GM23338 (cell line): Measurements from ENCODE around the gene ADAM8. TPM values are rescaled to one million over a fixed set of nuclear protein-coding genes. Genes with fewer than 3 reads are reported as not detected.

Source experiments
- ATAC-seq: fragments of 200-7000 bp; cut with Tn5 transposase; 3 replicates; pipeline ENCODE4 v1.9.1; 2020
- DNase-seq: peaks from one replicate; pipeline ENCODE4 v3.0.0-alpha.2; 2015; ENCODE audit warnings: low spot score
- H2AFZ ChIP-seq: fragments of 200-600 bp; sonication (generic); 2 replicates; pipeline ENCODE4 v1.8.0; 2016; ENCODE audit warnings: antibody characterized with exemption, mild to moderate bottlenecking, moderate library complexity
- H3F3A ChIP-seq: fragments of 200-600 bp; sonication (generic); replicated peaks from 2 replicates; pipeline ENCODE4 v1.8.0; 2017; ENCODE audit warnings: antibody characterized with exemption, mixed run types, low read depth
- H3K27ac ChIP-seq: fragments of 200-600 bp; sonication (generic); 2 replicates; pipeline ENCODE4 v1.6.1; 2016; ENCODE audit warnings: low read depth
- H3K27me3 ChIP-seq: fragments of 200-600 bp; sonication (generic); 2 replicates; pipeline ENCODE4 v1.8.0; 2016; ENCODE audit warnings: mild to moderate bottlenecking, mixed run types, moderate library complexity; ENCODE audit not compliant: insufficient read depth
- H3K36me3 ChIP-seq: fragments of 200-600 bp; sonication (generic); 2 replicates; pipeline ENCODE4 v1.8.0; 2016; ENCODE audit warnings: mild to moderate bottlenecking; ENCODE audit not compliant: insufficient read depth
- H3K4me1 ChIP-seq: fragments of 200-600 bp; sonication (generic); 2 replicates; pipeline ENCODE4 v1.8.0; 2016; ENCODE audit warnings: mild to moderate bottlenecking, moderate library complexity; ENCODE audit not compliant: insufficient read depth
- H3K4me2 ChIP-seq: fragments of 200-600 bp; sonication (generic); 2 replicates; pipeline ENCODE4 v1.7.1; 2017; ENCODE audit warnings: mixed run types
- H3K4me3 ChIP-seq: fragments of 200-600 bp; sonication (generic); 2 replicates; pipeline ENCODE4 v1.6.1; 2016; ENCODE audit warnings: mixed run types
- H3K79me2 ChIP-seq: fragments of 200-600 bp; sonication (generic); replicated peaks from 2 replicates; pipeline ENCODE4 v1.8.0; 2017; ENCODE audit warnings: mild to moderate bottlenecking; ENCODE audit not compliant: insufficient read depth
- H3K9me2 ChIP-seq: fragments of 200-600 bp; sonication (generic); 2 replicates; pipeline ENCODE4 v1.8.0; 2017; ENCODE audit not compliant: insufficient read depth
- H4K20me1 ChIP-seq: fragments of 200-600 bp; sonication (generic); replicated peaks from 2 replicates; pipeline ENCODE4 v1.8.0; 2017; ENCODE audit warnings: mild to moderate bottlenecking; ENCODE audit not compliant: insufficient read depth
- H3K27ac Mint-ChIP-seq: 2 replicates; pipeline ENCODE4 v1.8.0; 2020; ENCODE audit warnings: inconsistent platforms, mild to moderate bottlenecking, moderate library complexity, mixed read lengths
- H3K27me3 Mint-ChIP-seq: 3 replicates; pipeline ENCODE4 v1.8.0; 2022; ENCODE audit warnings: low read depth, mild to moderate bottlenecking, moderate library complexity, mixed read lengths, inconsistent platforms; ENCODE audit not compliant: insufficient read depth, poor library complexity
- H3K36me3 Mint-ChIP-seq: 3 replicates; pipeline ENCODE4 v1.8.0; 2021; ENCODE audit warnings: low read depth, mild to moderate bottlenecking, inconsistent platforms, moderate library complexity, mixed read lengths
- H3K4me1 Mint-ChIP-seq: 3 replicates; pipeline ENCODE4 v1.8.0; 2020; ENCODE audit warnings: mild to moderate bottlenecking, inconsistent platforms, mixed read lengths
- H3K4me3 Mint-ChIP-seq: 3 replicates; pipeline ENCODE4 v1.8.0; 2021; ENCODE audit warnings: moderate library complexity, mild to moderate bottlenecking, inconsistent platforms, mixed read lengths
- H3K9me3 Mint-ChIP-seq: 3 replicates; pipeline ENCODE4 v1.8.0; 2020; ENCODE audit warnings: moderate library complexity, mild to moderate bottlenecking, inconsistent platforms, mixed read lengths
- CREB1 ChIP-seq: fragments of 250-450 bp; sonication (Bioruptor Pico); IDR thresholded peaks from 2 replicates; pipeline ENCODE4 v1.5.0; 2020; ENCODE audit warnings: low read depth, mild to moderate bottlenecking, moderate library complexity
- EZH2 ChIP-seq: fragments of 200-600 bp; sonication (generic); IDR thresholded peaks from one replicate; pipeline ENCODE4 v1.8.0; 2017; ENCODE audit warnings: antibody characterized with exemption, mild to moderate bottlenecking, low read depth; ENCODE audit not compliant: unreplicated experiment
- NANOG ChIP-seq: IDR thresholded peaks from 2 replicates; pipeline ENCODE4 v1.6.1; 2016; ENCODE audit warnings: antibody characterized with exemption, borderline replicate concordance
- POLR2AphosphoS5 ChIP-seq: IDR thresholded peaks from 2 replicates; pipeline ENCODE4 v1.6.1; 2016; ENCODE audit warnings: antibody characterized with exemption, low read depth
- REST ChIP-seq: IDR thresholded peaks from one replicate; pipeline ENCODE4 v1.6.1; 2018; ENCODE audit warnings: antibody characterized with exemption; ENCODE audit not compliant: unreplicated experiment
- STAT1 ChIP-seq: IDR thresholded peaks from one replicate; pipeline ENCODE4 v1.6.1; 2016; ENCODE audit warnings: antibody characterized with exemption; ENCODE audit not compliant: unreplicated experiment
- ZNF114 ChIP-seq: fragments of 250-450 bp; sonication (Bioruptor Pico); IDR thresholded peaks from 2 replicates; pipeline ENCODE4 v1.5.0; 2020; ENCODE audit warnings: mild to moderate bottlenecking, moderate library complexity
- ZNF331 ChIP-seq: fragments of 250-450 bp; sonication (Bioruptor Pico); IDR thresholded peaks from 2 replicates; pipeline ENCODE4 v1.5.0; 2020; ENCODE audit warnings: low read depth, mild to moderate bottlenecking, moderate library complexity
- ZNF462 ChIP-seq: fragments of 250-450 bp; sonication (Bioruptor Pico); IDR thresholded peaks from 2 replicates; pipeline ENCODE4 v1.5.0; 2020; ENCODE audit warnings: mild to moderate bottlenecking, moderate library complexity
- polyA plus RNA-seq: library from polyadenylated mRNA; unstranded; fragments of >200 nt; fragmentation: Nextera tagmentation; extraction: Ambion mirVana; gene quantifications from 2 replicates; pipeline ENCODE4 v1.2.1, GENCODE V29; 2016
- total RNA-seq: library from RNA; depleted of rRNA; stranded (reverse); fragments of >200 nt; shearing (Covaris generic); gene quantifications from 2 replicates; pipeline ENCODE4 v1.2.3, GENCODE V29; 2014

The ADAM8 gene
- total and polyA plus RNA-seq, 2 experiments from 2014 or later: 1.9 to 5.5 TPM

GRCh38 chr10:133242611-133243356, 33.9 kb downstream of the ADAM8 start:
- Histone ChIP-seq H3K4me1 (peaks cover 17% of the 10 kb centered on the region), H4K20me1 (no peaks in the 10 kb centered on the region; the same call in 1 of the 2 replicates), H3K27me3 (peaks cover 14% of the 10 kb centered on the region), H3K9me2 (no peaks in the 10 kb centered on the region), H3K79me2 (peaks cover 4% of the 10 kb centered on the region; the same call in 1 of the 2 replicates), H3K4me2 (no peak overlapping the region), H2AFZ (no peak overlapping the region), H3K4me3 (no peak overlapping the region), H3K27ac (no peak overlapping the region), H3K36me3 (no peaks in the 10 kb centered on the region), H3F3A (0 out of 2 replicates have a peak, but pooled peaks cover 3% of the 10 kb centered on the region)
- Mint-ChIP-seq H3K27me3 (peaks cover 32% of the 10 kb centered on the region), H3K27ac (no peak overlapping the region), H3K4me3 (no peak overlapping the region), H3K36me3 (peaks cover 5% of the 10 kb centered on the region; the same call in 2 of the 3 replicates), H3K4me1 (peaks cover 28% of the 10 kb centered on the region), H3K9me3 (no peaks in the 10 kb centered on the region; the same call in 2 of the 3 replicates)
- TF ChIP-seq ZNF331 (CRISPR knock-in tag) (no peak), POLR2AphosphoS5 (0 out of 2 replicates have a peak, but pooled peaks have one; percentile 33)
- DNase-seq (no peak), ATAC-seq (no peak)

GRCh38 chr10:133241501-133242205, 35.0 kb downstream of the ADAM8 start:
- Mint-ChIP-seq H3K27ac (no peak overlapping the region), H3K27me3 (peaks cover 31% of the 10 kb centered on the region), H3K4me3 (no peak overlapping the region), H3K4me1 (peaks cover 17% of the 10 kb centered on the region), H3K36me3 (peaks cover 5% of the 10 kb centered on the region; the same call in 2 of the 3 replicates), H3K9me3 (no peaks in the 10 kb centered on the region; the same call in 2 of the 3 replicates)
- Histone ChIP-seq H3K27me3 (peaks cover 25% of the 10 kb centered on the region), H3K4me2 (no peak overlapping the region), H3K9me2 (no peaks in the 10 kb centered on the region), H3K4me3 (no peak overlapping the region), H2AFZ (no peak overlapping the region), H4K20me1 (no peaks in the 10 kb centered on the region; the same call in 1 of the 2 replicates), H3K36me3 (no peaks in the 10 kb centered on the region), H3K79me2 (peaks cover 4% of the 10 kb centered on the region; the same call in 1 of the 2 replicates), H3K27ac (no peak overlapping the region), H3K4me1 (peaks cover 10% of the 10 kb centered on the region), H3F3A (0 out of 2 replicates have a peak, but pooled peaks cover 3% of the 10 kb centered on the region)
- no peak for TF ChIP-seq EZH2
- TF ChIP-seq ZNF331 (CRISPR knock-in tag): no peak
- TF ChIP-seq REST: no peak
- TF ChIP-seq NANOG: no peak
- no peak for TF ChIP-seq CREB1 (CRISPR knock-in tag)
- TF ChIP-seq ZNF114: no peak
- no peak for TF ChIP-seq STAT1
- no peak for TF ChIP-seq ZNF462 (CRISPR knock-in tag)
- DNase-seq: no peak
- no peak for ATAC-seq
